ENCODE measurements around the gene ABHD17A.
"Not testable (repeated sequence)": the region's sequence is repeated elsewhere in the genome, so short reads cannot be mapped to it uniquely, and the experiment has no call there.

DNA sequence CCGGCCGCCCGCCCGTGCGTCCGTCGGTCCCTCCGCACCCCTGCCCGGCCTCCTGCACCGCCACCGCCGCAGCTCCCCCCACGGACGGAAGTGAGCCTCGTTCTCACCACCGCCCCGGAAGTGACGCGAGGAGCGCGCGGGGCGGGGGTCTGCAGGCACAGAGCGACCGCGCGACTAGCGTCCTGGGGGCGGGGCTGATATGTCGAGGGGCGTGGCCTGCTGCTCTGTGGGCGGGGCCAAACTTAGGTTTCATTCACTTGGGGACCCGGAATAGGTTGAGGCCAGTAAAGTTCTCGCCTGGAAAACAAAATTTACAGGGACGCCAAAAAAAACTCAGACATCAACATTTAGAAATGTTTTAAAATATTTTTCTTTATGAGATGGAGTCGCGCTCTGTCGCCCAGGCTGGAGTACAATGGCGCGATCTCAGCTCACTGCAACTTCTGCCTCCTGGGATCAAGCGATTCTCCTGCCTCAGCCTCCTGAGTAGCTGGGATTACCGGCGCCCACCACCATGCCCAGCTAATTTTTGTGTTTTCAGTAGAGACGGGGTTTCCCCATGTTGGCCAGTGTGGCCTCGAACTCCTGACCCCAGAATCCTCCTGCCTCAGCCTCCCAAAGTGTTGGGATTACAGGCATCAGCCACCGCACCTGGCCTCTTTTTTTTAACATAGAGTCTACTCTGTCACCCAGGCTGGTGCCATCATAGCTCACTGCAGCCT is at the start of gene ABHD17A:
- not testable (repeated sequence) for TF ChIP-seq CTCF (IDR thresholded peaks at IDR 0.05; ENCODE audit: low read depth, low read length, poor library complexity, severe bottlenecking); EZH2phosphoT487 (IDR thresholded peaks at IDR 0.05; ENCODE audit: borderline replicate concordance, low read length)

All from DOHH2 (cell line).